Measurements from ENCODE around the gene EDN2.

EDN2 gene

GRCh38 chr1:41484402-41485241, at the start of gene EDN2:
EDN2 (minus strand) TSS chr1:41484683; CDS start chr1:41484601, 82 bp downstream.
- no peak for DNase-seq

DNA sequence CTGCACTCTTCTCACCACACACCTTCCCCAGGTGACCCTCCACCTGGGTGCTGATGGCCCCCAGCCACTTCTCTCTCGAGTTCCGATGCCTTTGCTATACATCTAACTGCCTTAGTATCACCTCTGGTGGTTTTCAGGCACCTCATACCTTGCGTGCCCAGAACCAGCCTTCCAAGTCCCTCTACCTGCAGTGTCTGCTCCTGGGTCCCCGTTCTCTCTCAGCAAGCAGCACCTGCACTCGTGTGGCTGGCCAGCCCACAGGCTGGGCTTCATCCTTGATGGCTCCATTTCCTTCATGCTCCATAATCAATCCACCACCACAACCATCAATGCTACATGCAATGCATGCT, 49.2 kb upstream of the EDN2 start:
- no peak for DNase-seq

DNA sequence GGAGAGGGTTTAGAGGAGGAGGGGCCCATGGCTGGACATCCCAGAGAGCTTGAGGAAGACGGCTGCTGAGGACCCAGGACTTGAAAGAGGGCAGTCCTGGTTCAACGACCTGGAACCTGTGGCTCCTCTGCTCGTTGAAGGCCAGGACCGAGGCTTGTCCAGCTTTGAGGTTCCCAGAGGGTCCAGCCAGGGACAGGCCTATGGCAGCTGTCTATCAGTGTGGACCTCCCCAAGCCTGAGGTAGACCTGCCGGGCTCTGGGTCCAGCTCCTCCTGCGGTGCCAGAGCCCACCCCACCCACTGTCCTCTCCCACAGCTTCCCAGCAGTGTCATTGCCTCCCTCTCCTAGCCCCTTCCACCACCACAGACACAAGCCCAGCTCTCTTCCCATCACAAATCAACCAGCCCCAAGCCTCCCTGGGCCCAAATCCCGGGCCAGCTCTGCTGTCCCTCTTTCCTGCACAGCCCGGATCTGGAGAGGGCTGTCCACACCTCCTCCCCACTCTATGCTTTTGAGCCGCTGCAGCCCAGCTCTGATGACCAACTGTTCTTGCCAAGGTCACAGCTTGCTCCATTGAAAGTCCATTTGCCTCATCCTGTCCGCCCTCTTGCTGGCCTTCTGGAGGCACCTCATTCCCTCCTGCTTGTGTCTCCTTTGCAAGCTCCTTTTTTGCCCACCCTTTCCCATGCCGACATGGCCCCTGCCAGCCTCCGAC, 48.7 kb upstream of the EDN2 start:
- no peak for DNase-seq

DNA sequence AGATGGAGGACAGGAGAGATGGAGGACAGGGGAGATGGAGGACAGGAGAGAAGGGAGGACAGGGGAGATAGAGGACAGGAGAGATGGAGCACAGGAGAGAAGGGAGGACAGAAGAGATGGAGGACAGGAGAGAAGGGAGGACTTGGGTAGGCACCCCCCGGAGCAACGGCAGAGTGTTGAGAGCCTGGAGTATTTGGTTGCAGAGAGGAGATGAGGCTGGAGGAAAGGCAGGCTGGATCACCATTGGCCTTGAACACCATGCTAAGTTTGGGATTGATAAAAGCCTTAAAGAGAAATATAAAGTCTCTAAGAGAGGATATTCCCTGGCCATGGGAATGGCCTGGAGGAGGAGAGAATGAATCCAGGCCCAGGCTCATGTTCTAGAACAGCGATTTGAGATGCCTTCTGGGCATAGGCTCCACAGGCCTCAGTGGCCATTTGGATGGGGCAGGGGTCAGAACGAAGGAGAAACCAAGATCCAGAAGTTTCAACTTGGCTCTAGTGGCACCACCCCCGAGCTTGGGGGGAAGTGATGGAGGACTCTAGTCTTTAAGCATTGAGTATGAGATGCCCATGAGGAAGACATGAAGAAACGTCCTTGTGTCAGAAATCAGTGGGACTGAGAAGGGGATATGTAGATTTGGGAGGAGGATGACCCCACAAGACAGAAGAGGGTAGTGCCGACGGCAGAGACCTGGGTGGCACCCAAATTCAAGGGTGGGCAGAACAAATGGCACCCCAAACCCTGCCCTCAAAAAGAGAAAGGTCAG, 47.9 kb upstream of the EDN2 start:
- DNase-seq, result no peak

GRCh38 chr1:41530411-41530810, 45.9 kb upstream of the EDN2 start:
- DNase-seq, result no peak

- no peak for DNase-seq
Measured at GRCh38 chr1:41529621-41530395, 45.3 kb upstream of the EDN2 start.

- no peak for DNase-seq
Measured at GRCh38 chr1:41528726-41529605, 44.5 kb upstream of the EDN2 start.

- no peak for DNase-seq
Measured at GRCh38 chr1:41528106-41528505, 43.6 kb upstream of the EDN2 start.

GRCh38 chr1:41526956-41527561, 42.6 kb upstream of the EDN2 start:
- peak in 1 of 56 donors; percentile 16 for DNase-seq

DNA sequence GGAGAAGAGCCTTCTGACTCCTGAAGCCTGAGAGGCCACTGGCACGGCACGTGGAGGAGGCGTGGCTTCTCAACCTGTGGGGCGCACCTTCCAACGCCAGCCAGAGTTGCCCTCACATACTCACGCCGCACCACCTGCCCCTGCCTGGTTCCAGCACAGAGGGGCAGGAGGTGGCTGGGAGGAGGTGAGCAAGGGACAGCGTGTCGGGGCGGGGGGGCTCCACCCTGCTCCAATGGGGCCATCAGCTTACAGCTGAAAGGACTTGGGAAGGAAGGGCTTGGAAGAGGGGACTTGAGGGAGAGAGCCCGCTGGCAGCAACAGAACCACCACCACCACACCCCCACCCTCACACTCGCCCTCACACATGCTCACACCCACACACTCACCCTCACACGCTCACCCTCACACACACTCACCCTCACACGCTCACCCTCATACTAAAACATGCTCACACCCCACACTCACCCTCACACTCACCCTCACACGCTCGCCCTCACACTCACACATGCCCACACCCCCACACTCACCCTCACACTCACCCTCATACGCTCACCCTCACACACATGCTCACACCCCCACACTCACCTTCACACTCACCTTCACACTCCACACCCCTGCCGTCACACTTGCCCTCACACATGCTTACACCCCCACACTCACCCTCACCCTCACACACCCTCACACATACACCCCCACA, 41.6 kb upstream of the EDN2 start:
- peak in 1 of 56 donors; percentile 20 for DNase-seq

GRCh38 chr1:41524676-41525675, 40.5 kb upstream of the EDN2 start:
- no peak for DNase-seq

- DNase-seq, result no peak
Measured at GRCh38 chr1:41523949-41524675, 39.6 kb upstream of the EDN2 start.

DNA sequence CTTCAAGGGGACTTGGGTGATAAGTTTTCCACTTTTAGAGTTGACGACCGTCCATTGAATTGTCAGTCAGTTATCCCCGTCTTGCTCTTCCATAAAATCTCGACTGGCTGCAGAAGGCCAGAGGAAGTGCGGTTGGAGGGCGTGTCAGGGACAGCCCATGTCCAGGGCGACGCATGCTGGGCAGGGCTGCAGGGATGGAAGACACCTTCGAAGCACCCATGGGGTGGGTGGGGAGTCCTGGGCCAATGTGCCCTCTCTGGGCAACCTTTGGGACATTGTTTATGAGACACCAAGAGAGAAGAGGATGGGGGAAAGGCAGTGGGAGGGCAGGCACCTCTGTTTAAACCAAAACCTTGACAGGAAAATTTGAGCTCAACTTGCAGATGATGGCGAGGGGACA, 38.6 kb upstream of the EDN2 start:
- DNase-seq, result no peak

- no peak for DNase-seq
Measured at GRCh38 chr1:41521766-41522165, 37.3 kb upstream of the EDN2 start.

GRCh38 chr1:41520951-41521752, 36.7 kb upstream of the EDN2 start:
- no peak for DNase-seq

- no peak for DNase-seq
Measured at GRCh38 chr1:41519667-41520066, 35.2 kb upstream of the EDN2 start.
